B cell (primary cell): ENCODE measurements around the gene TMPRSS11A.

Experiments
- CTCF ChIP-seq: fragments of 200-600 bp; IDR thresholded peaks from one replicate; pipeline ENCODE4 v1.8.0; 2022; ENCODE audit warnings: antibody characterized with exemption, mild to moderate bottlenecking
- EZH2 ChIP-seq: IDR thresholded peaks from 2 replicates; pipeline ENCODE4 v1.6.1; 2012; ENCODE audit warnings: borderline replicate concordance, low read depth, mild to moderate bottlenecking, moderate library complexity, low read length; ENCODE audit not compliant: insufficient read depth, poor library complexity, severe bottlenecking

- no peak for TF ChIP-seq CTCF
- TF ChIP-seq EZH2, result no peak
Observed at GRCh38 chr4:67886281-67886680, 77.0 kb downstream of the TMPRSS11A start.
